ENCODE measurements around the gene TRMT2B. TPM values are rescaled to one million over a fixed set of nuclear protein-coding genes. Genes with fewer than 3 reads are reported as not detected.
"Not testable (repeated sequence)": the region's sequence is repeated elsewhere in the genome, so short reads cannot be mapped to it uniquely, and the experiment has no call there.

TRMT2B gene
- total and polyA plus RNA-seq, 7 donors = 7.2 to 27.0 (median 11.4) TPM

DNA sequence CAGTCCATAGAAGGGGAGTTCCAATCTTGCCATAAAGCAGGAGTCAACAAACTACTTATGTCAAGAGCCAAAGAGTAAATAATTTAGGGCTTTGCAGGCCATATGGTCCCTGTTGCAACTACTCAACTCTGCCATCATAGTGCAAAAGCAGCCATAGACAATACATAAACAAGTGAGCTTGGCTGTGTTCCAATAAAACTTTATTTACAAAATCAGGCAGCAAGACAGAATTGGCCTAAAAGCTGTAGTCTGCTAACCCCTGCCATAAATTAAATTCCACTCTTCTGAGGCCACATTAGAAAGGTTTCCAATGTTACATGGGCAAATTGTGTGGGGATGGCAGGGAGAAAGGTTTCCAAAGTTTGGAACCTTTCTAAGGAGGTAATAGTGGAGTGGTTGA is 14.7 kb downstream of the TRMT2B start:
- H3K36me3 ChIP-seq (ENCODE audit: insufficient read depth in 1 of 2, low read depth in 1 of 2) = peaks cover 0 to 58% of the 10 kb centered on the region in 2 donors
- no peak for ATAC-seq

GRCh38 chrX:101029665-101030064 is 22.2 kb downstream of the TRMT2B start:
- 95 to 100% (median 100%) methylated on average over 1 of the region's 1 CpG for WGBS, 3 donors
- Histone ChIP-seq H3K27ac (no peak overlapping the region), H3K27me3 (ENCODE audit: insufficient read depth in 3 of 3, low read length in 2 of 3) (peaks cover 0 to 6% (median 0%) of the 10 kb centered on the region in 3 donors), H3K36me3 (ENCODE audit: insufficient read depth in 1 of 2, low read depth in 1 of 2) (peaks cover 3 to 47% of the 10 kb centered on the region in 2 donors), H3K4me3 (no peak overlapping the region), H3K4me1 (no peaks in the 10 kb centered on the region), H3K9me3 (no peaks in the 10 kb centered on the region)
- no peak for DNase-seq
- TF ChIP-seq CTCF (IDR thresholded peaks at IDR 0.05) = no peak
- intact Hi-C loops (cut with DNase I) = no loop called here
- no peak for ATAC-seq

More for the DNA sequence above, 14.7 kb downstream of the TRMT2B start:
- no peaks in the 10 kb centered on the region for H3K9me3 ChIP-seq
- no peak overlapping the region for H3K27ac ChIP-seq
- no peaks in the 10 kb centered on the region for H3K4me1 ChIP-seq
- H3K4me3 ChIP-seq = no peak overlapping the region
- TF ChIP-seq CTCF (IDR thresholded peaks at IDR 0.05) = no peak
- DNase-seq = no peak
- intact Hi-C loops (cut with DNase I) = no loop called here
- H3K27me3 ChIP-seq (ENCODE audit: insufficient read depth in 3 of 3, low read length in 2 of 3) = no peaks in the 10 kb centered on the region

DNA sequence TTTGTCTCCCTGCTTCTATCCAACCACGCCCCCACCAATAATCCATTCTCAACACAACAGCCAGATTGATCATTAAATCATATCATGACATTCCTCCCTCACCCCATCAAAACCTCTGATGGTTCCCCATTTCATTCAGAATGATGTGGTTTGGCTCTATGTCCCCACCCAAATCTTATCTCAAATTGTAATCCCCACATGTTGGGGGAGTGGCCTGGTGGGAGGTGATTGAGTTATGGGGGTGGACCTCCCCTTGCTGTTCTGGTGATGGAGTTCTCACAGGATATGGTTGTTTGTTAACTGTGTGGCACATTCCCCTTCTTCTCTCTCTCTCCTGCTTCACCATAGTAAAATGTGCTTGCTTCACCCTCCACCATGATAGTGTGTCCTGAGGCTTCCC is 23.3 kb downstream of the TRMT2B start:
- no peak overlapping the region for H3K27ac ChIP-seq
- 85 to 100% (median 100%) methylated on average over 1 of the region's 1 CpG for WGBS, 3 donors
- no peak for TF ChIP-seq CTCF (IDR thresholded peaks at IDR 0.05)
- no peaks in the 10 kb centered on the region for H3K4me1 ChIP-seq
- ATAC-seq = no peak
- H3K9me3 ChIP-seq = no peaks in the 10 kb centered on the region
- H3K36me3 ChIP-seq (ENCODE audit: insufficient read depth in 1 of 2, low read depth in 1 of 2) = peaks cover 3 to 44% of the 10 kb centered on the region in 2 donors
- peaks cover 0 to 8% (median 0%) of the 10 kb centered on the region in 3 donors for H3K27me3 ChIP-seq (ENCODE audit: insufficient read depth in 3 of 3, low read length in 2 of 3)
- DNase-seq = no peak
- intact Hi-C loops (cut with DNase I) = no loop called here
- H3K4me3 ChIP-seq = no peak overlapping the region

DNA sequence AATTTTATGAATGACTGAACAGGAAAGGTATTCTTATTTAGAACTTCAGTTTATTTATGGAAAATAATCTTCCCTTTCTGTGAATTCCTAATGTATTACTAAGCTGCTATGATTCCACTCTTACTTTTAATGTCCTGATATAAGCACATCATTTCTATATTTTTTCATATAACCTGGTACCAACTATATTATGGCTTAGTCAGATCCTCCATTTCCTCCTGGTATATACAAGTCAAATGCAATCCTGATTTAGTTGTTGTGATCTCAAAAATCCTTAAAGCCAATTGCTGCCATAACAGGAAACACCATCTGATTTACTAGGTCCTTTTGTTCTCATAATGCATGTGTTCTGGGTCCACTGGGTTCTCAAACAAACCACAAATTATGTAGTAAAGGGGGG is 26.8 kb downstream of the TRMT2B start:
- TF ChIP-seq CTCF (IDR thresholded peaks at IDR 0.05) = no peak
- H3K36me3 ChIP-seq (ENCODE audit: insufficient read depth in 1 of 2, low read depth in 1 of 2) = peaks cover 3 to 64% of the 10 kb centered on the region in 2 donors
- intact Hi-C loops (cut with DNase I) = no loop called here

GRCh38 chrX:101022020-101022419 is 29.9 kb downstream of the TRMT2B start:
- peaks cover 0 to 4% (median 0%) of the 10 kb centered on the region in 3 donors for H3K27me3 ChIP-seq (ENCODE audit: insufficient read depth in 3 of 3, low read length in 2 of 3)
- peaks cover 0 to 57% of the 10 kb centered on the region in 2 donors for H3K36me3 ChIP-seq (ENCODE audit: insufficient read depth in 1 of 2, low read depth in 1 of 2)
- H3K4me3 ChIP-seq = no peak overlapping the region
- no peaks in the 10 kb centered on the region for H3K4me1 ChIP-seq
- intact Hi-C loops (cut with DNase I) = no loop called here
- H3K9me3 ChIP-seq = no peaks in the 10 kb centered on the region
- WGBS, 3 donors = 94 to 96% (median 95%) methylated on average over 3 of the region's 3 CpGs
- ATAC-seq = no peak
- H3K27ac ChIP-seq = no peak overlapping the region
- DNase-seq = no peak
- no peak for TF ChIP-seq CTCF (IDR thresholded peaks at IDR 0.05)

More for the DNA sequence above, 26.8 kb downstream of the TRMT2B start:
- no peak overlapping the region for H3K27ac ChIP-seq
- peaks cover 0 to 8% (median 0%) of the 10 kb centered on the region in 3 donors for H3K27me3 ChIP-seq (ENCODE audit: insufficient read depth in 3 of 3, low read length in 2 of 3)
- H3K9me3 ChIP-seq = no peaks in the 10 kb centered on the region
- DNase-seq (no peak), ATAC-seq (no peak)
- H3K4me3 ChIP-seq = no peak overlapping the region
- H3K4me1 ChIP-seq = no peaks in the 10 kb centered on the region

GRCh38 chrX:101012031-101012430 is 39.9 kb downstream of the TRMT2B start:
- intact Hi-C loops (cut with DNase I) = loop anchor here in 1 of 2 donors (10.0 kb wide), 1 partner anchor 177 kb away; no protein-coding TSS in a partner anchor
- 50% methylated on average over 1 of the region's 1 CpG; no CpG with 5 or more reads in 2 of the 3 donors for WGBS, 3 donors
- peaks cover 0 to 85% of the 10 kb centered on the region in 2 donors for H3K36me3 ChIP-seq (ENCODE audit: insufficient read depth in 1 of 2, low read depth in 1 of 2)
- not testable (repeated sequence) for H3K4me3 ChIP-seq; H3K27ac ChIP-seq; ATAC-seq; DNase-seq; H3K9me3 ChIP-seq; H3K27me3 ChIP-seq (ENCODE audit: insufficient read depth in 3 of 3, low read length in 2 of 3); H3K4me1 ChIP-seq
